AG20443 (cell line): ENCODE measurements around the gene BOD1L1.
A peak's percentile ranks its signal among the peaks of the same experiment; 100 is the strongest.

ENCODE experiments used
- DNase-seq: peaks from one replicate; pipeline ENCODE4 v3.0.0; 2012; ENCODE audit warnings: low spot score, mixed read lengths

The BOD1L1 gene

DNA sequence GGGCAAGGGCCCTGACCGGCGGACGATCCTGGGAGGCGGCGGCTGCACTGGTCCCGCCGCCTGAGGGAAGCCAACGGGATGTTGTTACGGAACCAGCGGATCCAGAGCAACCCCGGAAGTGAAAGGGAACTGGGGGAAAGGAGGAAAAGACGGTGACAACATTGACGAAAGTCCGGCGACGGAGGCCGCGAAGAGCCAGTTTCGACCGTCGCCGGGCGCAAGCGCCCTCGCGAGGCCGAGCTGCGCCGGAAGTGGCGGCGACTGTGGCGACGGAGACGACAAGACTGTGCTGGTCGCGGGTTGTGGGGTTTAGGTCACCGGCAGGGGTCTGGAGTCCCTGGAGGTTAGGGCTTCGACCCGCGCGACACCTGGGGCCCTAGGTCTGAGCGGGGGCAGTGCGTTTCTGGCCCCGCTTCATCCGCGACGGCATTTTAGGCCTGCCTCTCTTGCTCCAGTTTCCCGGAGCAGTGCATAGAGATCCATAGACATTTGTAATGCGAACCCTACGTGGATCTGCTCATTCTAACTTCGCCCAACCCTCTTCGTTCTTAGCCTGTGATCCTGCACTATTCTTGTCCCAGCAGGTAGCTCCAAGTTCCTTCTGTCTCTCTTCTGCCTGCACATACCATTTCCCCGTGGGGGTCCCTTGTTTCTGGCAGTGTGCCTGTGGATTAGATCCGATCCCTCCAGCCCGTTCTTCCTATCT lies at the start of gene BOD1L1:
Gene BOD1L1, minus strand, starts transcription at position 120 of the 706 bp plus-strand sequence. CDS start 138 bp downstream, outside the sequence.
- peak; percentile 95 for DNase-seq

DNA sequence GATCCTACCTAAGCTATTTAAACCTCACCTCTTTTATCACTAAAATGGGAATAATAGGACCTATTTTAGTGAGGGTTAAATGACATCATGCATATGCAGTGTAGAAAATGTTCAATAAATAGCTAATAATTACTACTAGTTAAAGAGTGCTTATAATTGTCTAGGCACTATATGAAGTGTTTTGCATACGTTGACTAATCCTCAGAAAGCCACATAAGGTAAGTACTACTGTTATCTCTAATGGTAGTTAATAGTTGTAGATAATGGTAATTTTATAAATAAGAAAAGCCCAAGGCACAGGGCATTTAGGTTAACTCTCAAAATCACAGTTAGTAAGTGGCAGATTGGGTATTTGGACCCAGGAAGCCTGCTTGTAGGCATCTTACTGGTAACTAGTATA lies 47.4 kb upstream of the BOD1L1 start:
- no peak for DNase-seq

DNA sequence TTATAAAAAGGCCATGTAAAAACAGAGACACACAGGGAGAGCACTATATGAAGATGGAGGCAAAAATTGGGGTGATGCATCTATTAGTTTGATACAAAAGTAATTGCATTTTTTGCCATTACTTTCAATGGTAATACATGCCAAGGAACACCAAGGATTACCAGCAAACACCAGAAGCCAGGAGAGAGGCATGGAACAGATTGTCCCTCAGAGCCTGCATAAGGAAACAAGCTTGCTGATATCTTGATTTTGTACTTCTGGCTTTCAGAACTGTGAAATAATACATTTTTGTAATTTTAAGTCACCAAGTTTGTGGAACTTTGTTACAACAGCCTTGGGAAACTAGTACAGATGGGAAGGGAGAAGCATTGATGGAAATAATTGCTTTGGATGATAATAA lies 45.6 kb upstream of the BOD1L1 start:
- no peak for DNase-seq

DNA sequence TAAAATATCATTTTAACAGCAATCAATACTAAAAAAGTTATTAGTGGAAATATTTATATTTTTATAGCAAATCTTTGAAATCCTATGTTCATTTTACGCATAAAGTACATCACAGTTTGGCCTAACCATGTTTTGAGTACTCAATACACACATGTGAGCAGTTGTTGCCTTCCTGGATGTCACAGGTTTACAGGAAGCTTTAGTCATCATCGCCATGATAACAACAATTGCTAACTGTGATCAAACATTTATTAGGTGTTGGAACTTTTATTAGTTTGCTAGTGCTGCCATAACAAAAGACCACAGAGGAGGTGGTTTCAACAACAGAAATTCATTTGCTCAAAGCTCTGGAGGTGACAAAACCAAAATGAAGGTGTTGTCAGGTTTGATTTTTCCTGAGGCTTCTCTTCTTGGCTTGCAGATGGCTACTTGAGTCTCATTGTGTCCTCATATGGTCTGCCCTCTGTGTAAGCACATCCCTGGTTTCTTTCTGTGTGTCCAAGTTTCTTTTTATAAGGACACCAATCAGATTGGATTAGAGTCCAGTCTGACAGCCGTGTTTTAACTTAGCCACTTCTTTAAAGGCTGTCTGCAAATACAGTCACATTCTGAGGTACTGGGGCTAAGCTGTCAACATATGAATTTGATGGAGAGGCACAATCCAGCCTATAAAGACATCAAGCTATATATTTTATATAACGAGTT lies 43.1 kb upstream of the BOD1L1 start:
- no peak for DNase-seq

DNA sequence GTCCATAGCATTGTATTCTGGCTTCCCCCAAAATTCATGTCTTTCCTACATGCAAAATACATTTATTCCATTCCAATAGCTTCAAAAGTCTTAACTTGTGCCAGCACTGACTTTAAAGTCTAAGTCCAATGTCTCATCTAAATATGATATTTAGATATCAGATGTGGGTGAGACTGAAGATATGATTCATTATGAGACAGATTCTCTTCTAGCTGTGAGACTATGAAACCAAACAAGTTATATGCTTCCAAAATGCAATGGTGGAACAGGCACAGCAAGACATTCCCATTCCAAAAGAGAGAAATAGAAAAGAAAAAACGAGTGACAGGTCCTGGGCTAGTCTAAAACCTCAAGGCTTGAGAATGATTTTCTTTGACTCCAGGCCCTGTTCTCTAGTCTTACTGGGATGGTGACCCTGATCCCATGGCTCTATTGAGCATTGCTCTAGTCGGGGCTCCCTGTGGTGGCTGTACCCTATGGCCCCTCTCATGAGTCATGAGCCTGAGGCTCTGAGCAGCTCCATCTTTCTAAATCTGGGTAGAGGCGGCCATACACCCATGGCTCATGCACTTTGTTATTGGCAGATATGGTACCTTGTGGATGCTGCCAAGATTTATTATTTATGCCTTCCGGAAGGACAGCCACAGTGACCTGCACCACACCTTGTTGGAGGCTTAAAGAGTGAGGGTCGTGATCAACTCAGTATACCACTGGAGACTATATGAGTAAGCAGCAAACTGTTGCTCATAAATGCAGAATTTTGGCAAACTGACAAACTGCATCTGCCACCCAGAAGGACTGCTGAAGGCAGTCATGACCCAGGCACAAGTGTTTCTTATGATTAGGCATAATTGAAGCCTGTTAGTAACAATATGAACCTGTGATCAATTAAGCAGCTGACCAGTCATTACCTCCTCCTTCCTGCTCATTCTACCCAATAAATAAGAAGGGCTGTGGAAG lies 38.5 kb upstream of the BOD1L1 start:
- DNase-seq: no peak

DNA sequence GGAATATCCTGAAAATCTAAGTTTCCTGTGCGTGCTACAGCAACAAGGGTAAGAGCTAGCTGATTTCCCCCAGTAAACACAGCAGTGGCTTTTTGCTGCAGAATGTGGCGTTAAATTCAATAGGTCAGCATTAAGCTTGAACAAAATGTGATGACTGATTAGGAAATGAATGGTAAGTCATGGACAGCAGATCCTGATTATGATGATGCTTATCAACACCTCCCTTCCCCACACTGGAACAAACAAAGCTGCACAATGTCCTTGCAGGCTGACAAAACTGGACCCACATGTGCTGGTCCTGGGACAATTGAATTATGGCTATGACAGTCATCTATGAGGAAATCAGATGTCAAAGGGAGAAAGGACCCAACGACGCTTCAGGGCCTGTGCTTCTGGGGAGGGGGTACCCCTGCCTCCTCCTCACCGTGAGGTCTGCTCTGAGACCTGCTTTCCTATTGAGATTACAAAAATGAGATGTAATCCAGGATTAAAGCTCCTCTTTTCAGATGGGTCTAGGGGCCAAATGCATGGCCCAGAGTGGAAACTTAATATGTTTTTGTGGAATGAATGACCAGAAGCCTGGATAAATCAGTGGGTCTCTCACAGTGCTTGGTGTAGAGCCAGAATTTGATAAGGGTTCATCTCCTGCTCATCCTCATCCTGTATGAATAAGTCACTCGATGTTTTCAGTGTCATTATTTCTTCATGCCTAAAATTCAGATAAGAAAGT lies 32.0 kb upstream of the BOD1L1 start:
- no peak for DNase-seq

DNA sequence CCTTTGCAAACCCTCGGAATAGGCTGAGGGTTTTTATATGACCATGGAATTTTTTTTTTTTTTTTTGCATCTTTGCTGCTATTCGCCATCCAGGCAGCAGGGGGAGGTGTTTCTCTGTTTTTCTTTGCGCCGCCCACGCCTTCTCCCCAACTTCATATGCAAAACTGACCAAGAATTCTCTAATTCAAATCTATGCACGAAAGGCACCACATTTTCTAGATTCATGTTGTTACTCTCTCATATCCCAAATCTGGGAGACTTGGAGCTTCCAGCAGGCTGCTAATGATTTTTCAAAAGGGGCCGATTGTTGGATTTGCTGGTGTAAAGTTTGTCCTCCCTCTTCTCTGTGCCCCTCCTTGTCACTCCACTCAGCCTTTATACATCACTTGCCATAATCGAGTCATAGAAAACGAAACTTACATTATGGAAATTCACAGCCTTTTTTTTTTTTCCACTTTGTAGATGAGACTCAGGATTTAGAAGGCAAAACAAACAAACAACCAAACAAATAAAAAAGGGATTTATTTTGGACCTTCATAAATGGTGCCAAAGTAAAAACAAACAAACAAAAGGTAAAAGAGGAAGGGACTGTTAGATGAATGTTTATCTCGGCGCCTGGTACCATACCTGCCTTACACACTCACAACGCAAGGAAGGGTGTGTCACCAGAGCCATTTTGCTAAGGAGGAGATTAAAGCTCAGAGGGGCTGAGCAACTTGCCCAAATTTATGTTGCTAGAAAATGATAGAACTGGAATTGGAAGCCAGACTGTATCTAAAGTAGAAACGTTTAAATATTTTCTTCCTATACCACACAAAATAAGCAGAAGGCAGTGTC lies 29.3 kb upstream of the BOD1L1 start:
- DNase-seq: peak; percentile 73

DNA sequence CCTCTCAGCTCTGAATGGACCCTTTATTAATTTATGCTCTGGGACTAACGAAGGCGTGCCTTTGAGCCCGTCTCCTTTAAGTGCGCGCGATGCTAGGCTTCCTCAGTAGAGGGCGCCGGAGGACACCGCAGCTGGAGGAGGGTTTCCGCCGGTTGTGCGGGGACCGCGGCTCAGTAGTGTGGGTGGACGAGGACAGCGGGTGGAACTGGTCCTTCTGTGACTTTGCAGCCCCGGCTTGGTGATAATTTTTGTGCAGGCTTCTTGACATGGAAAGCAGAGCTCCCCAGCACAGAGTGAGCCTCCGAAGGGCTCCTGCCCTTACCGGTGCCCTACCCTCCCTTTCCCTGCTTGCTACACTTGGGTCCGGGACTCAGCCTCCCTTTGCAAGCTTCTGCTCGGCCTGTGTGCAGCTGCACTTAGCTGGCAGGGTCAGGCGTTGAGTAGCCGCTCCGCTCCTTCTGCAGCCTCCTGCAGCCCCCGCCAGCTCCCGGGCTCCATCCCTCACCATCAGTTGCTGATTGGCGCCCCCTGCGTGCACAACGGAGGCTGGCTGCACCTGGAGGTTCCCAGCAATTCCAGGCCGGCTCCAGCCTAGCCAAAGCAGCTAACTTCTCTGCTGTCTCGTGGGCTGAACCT lies 26.8 kb upstream of the BOD1L1 start:
- DNase-seq: peak; percentile 89

DNA sequence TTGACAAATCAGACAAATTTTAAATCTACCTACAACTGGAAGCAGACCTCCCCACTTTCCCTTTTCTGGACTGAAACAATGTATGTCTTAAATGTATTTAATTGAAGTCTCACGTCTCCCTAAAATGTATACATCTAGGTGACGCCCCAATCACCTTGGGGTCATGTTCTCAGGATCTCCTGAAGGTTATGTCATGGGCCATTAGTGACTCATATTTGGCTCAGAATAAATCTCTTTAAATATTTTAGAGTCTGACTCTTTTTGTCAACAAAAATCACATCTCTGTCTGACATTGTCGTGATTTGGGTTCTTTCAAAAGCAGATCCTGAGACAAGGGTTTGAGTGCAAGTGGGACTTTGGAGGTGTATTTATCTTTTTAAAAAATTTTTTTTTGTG lies 26.2 kb upstream of the BOD1L1 start:
- no peak for DNase-seq

DNA sequence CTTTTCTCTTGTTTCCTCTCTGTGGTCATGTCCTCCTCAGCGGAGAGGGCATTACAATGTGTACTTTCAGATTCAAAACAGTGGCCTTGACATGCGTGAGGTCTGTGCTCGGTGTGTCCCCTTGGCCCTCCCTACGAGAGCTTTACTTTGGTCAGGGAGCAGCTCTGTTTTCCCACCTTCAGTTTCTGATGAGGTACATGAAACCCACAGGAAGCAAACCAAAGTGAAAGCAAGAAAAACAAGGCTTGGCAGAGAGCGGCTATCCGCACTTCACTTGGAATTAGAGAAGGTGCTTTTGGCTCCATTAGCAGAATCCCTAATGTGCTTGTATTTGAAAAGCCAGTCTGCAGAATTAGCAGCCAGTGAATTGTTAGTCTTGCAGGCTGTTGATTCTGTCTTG lies 19.5 kb upstream of the BOD1L1 start:
- no peak for DNase-seq

DNA sequence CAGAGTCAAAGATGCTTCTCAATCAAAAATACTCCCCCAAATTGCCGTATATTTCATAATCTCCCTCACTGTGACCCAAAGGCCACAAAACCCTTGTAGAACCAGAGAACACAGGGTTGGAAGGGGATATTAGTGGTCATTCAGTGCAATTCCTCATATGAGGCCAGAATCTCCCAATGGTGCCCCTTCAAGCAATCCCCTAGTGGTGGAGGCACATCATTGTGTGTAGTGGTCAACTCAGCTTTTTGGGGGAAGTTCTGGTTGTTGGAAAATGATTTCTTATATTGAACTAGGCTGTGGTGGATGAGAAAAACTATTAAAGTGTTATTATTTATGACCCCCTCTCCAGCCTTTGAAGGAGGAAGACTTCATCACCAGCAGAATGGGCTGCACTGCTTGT lies 17.6 kb upstream of the BOD1L1 start:
- DNase-seq: no peak

DNA sequence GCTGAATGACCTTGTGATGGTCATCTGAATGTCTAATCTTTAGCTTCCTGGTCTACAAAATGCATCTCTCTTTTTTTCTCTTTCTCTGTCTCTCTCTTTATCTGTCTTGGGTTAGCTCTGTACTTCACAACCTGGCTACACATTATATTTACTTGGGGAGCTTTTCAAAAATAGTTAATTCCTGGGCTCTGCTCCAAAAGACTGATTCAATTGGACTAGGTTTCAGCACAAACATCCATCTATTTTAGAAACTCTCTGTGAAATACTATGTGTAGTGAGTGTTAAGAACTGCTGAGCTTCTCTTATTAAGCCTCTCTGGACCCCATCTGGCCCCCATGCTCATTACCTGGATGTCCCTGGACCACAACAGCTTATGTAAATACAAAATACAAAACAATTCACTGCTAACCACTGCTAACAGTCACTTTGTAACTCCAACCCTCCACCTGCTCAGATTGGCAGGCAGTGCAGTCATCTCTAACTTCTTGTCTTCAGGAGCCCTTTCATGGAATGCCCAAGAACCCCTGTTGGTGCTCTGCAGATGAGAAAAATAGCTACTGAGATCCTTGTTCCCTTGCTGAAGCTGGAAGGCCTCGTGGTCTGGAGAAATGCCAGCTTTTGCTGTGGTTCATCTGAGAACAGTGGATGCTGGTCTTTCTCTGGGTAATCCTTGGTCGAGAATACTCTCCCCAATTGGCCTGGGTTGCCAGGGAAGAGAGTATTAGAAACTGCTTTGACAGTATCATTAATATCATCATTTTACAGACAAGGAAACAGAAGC lies 14.8 kb upstream of the BOD1L1 start:
- no peak for DNase-seq

DNA sequence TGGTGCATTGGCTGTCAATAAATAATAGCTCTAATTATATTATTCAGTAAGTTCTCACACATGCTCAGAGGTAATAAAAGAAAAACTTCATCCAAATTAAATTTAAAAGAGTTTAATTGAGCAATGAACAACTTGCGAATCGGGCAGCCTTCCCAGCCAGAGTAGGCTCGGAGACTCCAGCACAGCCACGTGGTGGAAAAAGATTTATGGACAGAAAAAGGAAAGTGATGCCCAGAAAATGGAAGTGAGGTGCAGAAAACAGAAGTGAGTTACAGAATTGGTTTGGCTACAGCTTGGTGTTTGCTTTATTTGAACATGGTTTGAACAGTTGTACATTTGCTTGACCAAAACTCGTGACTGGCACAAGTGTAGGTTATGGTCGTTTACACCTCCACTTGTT lies 13.6 kb upstream of the BOD1L1 start:
- DNase-seq: no peak

DNA sequence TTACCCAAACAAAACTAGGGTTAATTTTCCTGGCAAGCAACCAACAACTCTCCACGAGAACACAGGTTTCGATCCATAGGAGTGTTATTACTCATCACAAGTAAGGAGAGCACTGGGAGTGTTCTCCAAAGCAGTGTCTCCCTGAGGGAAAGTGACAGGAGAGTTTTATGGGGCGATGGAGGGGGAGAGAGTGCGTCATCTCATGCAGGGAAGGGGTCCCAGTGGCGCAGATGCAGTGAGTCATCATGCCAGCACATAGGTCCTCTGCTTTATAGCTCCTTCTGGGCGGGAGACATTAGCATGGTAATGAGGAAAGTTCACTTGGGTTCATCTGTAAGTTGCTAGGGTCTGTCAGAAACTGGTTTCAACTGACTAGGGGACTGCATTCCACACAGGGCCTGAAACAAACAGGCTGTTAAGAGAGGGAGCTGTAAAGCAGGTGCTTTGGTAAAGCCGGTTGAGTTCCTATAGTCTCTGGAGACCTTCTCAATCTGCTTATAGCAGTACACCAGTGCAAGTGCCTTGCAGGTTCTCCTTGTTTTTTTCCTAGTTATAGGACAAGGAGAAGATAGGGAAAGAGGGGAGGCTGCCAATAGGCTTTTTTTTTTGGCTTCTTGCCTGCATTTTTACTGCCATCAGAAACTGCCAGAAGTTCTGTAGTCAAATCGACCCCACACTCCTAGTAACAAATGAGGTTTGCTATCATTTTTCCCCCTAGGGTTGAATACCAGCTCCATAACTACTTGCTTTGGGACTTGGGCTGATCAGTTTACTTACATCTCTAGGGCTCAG lies 12.8 kb upstream of the BOD1L1 start:
- no peak for DNase-seq

DNA sequence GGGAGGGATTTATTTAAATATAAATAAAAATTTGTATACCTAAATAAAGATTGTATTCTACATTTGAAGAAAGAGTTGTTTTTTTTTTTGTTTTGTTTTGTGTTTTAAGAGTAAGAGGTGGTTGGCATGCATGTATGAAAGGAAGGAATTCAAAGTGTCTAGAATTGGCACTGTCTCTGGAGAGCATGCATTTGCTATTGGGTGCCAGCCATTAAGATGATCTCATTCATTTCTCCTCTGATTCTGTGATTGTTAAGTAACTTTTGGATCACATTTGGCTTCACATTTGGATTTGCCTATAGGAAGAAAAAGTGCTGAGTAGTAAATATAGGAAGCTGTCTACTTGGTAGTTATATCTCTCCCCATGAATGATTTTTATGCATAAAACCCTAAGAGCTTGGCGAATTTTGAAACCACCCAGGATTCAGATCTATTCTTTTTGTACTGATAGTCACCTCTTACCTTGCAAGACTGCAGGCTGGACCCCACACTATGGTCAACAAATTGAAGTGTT lies 7.8 kb upstream of the BOD1L1 start:
- DNase-seq: no peak

DNA sequence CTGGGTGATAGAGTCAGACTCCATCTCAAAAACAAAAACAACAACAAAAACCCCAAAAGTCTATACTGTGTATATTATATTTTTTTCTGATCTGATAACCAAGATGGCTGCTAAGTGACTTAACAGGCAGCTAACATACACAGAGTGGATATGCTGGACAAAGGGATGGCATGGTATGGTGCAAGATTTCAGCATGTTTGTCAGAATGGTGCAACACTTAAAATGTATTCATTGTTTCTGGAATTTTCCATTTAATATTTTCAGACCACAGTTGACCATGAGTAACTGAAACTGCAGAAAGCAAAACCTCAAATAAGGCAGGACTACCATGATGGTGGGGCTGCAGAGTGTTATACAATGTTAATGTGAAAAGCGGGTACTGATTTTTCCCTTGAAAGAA lies 6.1 kb upstream of the BOD1L1 start:
- DNase-seq: no peak

DNA sequence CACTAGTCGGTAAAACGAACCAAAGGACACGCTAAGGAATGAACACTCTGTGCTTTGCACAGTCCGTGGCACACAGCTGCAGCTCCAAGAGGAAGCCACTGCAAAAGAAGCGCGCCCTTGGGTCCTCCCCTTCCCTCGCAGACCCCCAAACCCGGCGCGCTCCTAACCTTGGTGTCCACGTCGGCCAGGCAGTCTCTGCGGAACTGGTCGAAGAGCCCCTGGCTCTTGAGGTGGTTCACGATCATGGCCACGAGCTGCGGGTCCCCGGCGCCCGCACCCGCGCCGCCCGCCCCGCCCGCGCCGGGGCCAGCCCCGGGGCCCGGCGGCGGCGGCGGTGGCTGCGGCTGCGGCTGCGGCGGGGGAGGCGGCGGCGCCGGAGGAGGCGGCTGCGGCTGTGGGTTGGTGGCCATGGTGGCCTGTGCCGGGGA lies 333 bp downstream of the BOD1L1 start:
- no peak for DNase-seq

DNA sequence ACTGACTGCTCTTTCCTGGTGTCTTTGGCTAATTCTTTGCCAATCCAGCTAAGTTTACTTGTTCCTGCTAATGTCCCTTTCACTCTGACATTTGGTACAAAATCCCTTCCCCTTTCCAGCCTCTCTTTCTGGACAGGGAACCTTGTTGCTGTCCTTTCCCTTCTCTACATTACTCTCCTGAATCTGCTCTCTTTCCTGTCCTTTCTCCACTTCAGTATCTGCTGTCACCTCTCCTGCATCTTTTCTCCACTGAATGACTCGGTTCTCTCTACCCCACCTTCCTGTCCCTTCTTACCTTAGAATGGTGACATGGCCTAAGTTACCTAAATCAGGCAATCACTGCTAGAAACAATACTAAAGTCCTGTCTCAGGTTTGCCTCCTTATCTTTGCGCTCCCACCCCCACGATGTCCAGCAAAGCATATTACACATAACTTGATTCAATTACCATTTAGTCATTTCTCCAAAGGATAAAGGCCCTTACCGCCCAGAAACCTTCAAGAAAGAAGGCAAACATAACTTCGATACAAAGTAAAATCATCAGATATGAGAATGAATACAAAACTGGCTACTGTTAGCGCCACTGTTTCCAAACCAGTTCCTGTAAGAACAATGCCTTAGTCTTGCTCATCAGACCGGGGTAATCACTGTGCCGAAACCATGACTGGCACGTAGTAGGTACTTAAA lies 890 bp downstream of the BOD1L1 start:
- DNase-seq: no peak
